Measurements from ENCODE around the gene RTL1. TPM values are rescaled to one million over a fixed set of nuclear protein-coding genes. Genes with fewer than 3 reads are reported as not detected.

The RTL1 gene
- polyA plus RNA-seq, 6 donors from 2014 or later, result not detected

- peaks cover 0 to 23% (median 23%) of the 10 kb centered on the region in 3 donors for H3K27me3 Mint-ChIP-seq
Measured at GRCh38 chr14:100840286-100841065, 63.0 kb downstream of the RTL1 start.

GRCh38 chr14:100839681-100840111 is 63.8 kb downstream of the RTL1 start:
- Mint-ChIP-seq H3K9me3 (peaks cover 0 to 1% (median 0%) of the 10 kb centered on the region in 7 donors), H3K4me1 (no peaks in the 10 kb centered on the region), H3K27ac (no peak overlapping the region), H3K27me3 (peaks cover 0 to 28% (median 27%) of the 10 kb centered on the region in 3 donors), H3K36me3 (no peaks in the 10 kb centered on the region), H3K4me3 (no peak overlapping the region)
- no peak for ATAC-seq (ENCODE audit: low read depth in 2 of 2)
- DNase-seq, result no peak

More at GRCh38 chr14:100840286-100841065, 63.0 kb downstream of the RTL1 start:
- H3K9me3 Mint-ChIP-seq, result peaks cover 0 to 1% (median 0%) of the 10 kb centered on the region in 7 donors
- no peak overlapping the region for H3K4me3 Mint-ChIP-seq
- H3K4me1 Mint-ChIP-seq, result no peaks in the 10 kb centered on the region
- no peaks in the 10 kb centered on the region for H3K36me3 Mint-ChIP-seq
- no peak for ATAC-seq (ENCODE audit: low read depth in 2 of 2)
- DNase-seq, result no peak
- no peak overlapping the region for H3K27ac Mint-ChIP-seq

GRCh38 chr14:100839315-100839585 is 64.3 kb downstream of the RTL1 start:
- DNase-seq (no peak), ATAC-seq (ENCODE audit: low read depth in 2 of 2) (no peak)
- Mint-ChIP-seq H3K27me3 (peaks cover 0 to 31% (median 28%) of the 10 kb centered on the region in 3 donors), H3K9me3 (peaks cover 0 to 1% (median 0%) of the 10 kb centered on the region in 7 donors), H3K36me3 (no peaks in the 10 kb centered on the region), H3K27ac (peak overlapping the region in 2 of 6 donors; percentile 52 to 69), H3K4me1 (no peaks in the 10 kb centered on the region), H3K4me3 (no peak overlapping the region)

- H3K4me3 Mint-ChIP-seq, result no peak overlapping the region
- DNase-seq (no peak), ATAC-seq (ENCODE audit: low read depth in 2 of 2) (no peak)
- H3K4me1 Mint-ChIP-seq, result no peaks in the 10 kb centered on the region
- H3K27me3 Mint-ChIP-seq, result peaks cover 2 to 32% (median 29%) of the 10 kb centered on the region in 3 donors
- peaks cover 0 to 1% (median 0%) of the 10 kb centered on the region in 7 donors for H3K9me3 Mint-ChIP-seq
- no peak overlapping the region for H3K27ac Mint-ChIP-seq
- H3K36me3 Mint-ChIP-seq, result no peaks in the 10 kb centered on the region
Measured at GRCh38 chr14:100838493-100839314, 64.8 kb downstream of the RTL1 start.

GRCh38 chr14:100837805-100838350 is 65.6 kb downstream of the RTL1 start:
- Mint-ChIP-seq H3K9me3 (peaks cover 0 to 1% (median 0%) of the 10 kb centered on the region in 7 donors), H3K27ac (no peak overlapping the region), H3K27me3 (peaks cover 7 to 37% (median 32%) of the 10 kb centered on the region in 3 donors), H3K4me3 (no peak overlapping the region), H3K36me3 (no peaks in the 10 kb centered on the region), H3K4me1 (no peaks in the 10 kb centered on the region)
- no peak for ATAC-seq (ENCODE audit: low read depth in 2 of 2)
- no peak for DNase-seq

GRCh38 chr14:100836941-100837804 is 66.3 kb downstream of the RTL1 start:
- Mint-ChIP-seq H3K4me1 (no peaks in the 10 kb centered on the region), H3K9me3 (peaks cover 0 to 1% (median 0%) of the 10 kb centered on the region in 7 donors)
- no peak for ATAC-seq (ENCODE audit: low read depth in 2 of 2)

GRCh38 chr14:100836311-100836805 is 67.2 kb downstream of the RTL1 start:
- no peak overlapping the region for H3K4me3 Mint-ChIP-seq
- H3K4me1 Mint-ChIP-seq, result no peaks in the 10 kb centered on the region
- H3K9me3 Mint-ChIP-seq, result peaks cover 0 to 1% (median 0%) of the 10 kb centered on the region in 7 donors
- DNase-seq (no peak), ATAC-seq (ENCODE audit: low read depth in 2 of 2) (no peak)
- H3K27ac Mint-ChIP-seq, result no peak overlapping the region
- H3K36me3 Mint-ChIP-seq, result no peaks in the 10 kb centered on the region
- H3K27me3 Mint-ChIP-seq, result peaks cover 7 to 51% (median 38%) of the 10 kb centered on the region in 3 donors

More at GRCh38 chr14:100836941-100837804, 66.3 kb downstream of the RTL1 start:
- Mint-ChIP-seq H3K36me3 (no peaks in the 10 kb centered on the region), H3K4me3 (peak overlapping the region in 1 of 8 donors; percentile 9), H3K27ac (no peak overlapping the region), H3K27me3 (peaks cover 7 to 43% (median 32%) of the 10 kb centered on the region in 3 donors)
- no peak for DNase-seq

GRCh38 chr14:100835548-100836310 is 67.8 kb downstream of the RTL1 start:
- H3K4me3 Mint-ChIP-seq, result no peak overlapping the region
- ATAC-seq (ENCODE audit: low read depth in 2 of 2), result no peak
- no peaks in the 10 kb centered on the region for H3K4me1 Mint-ChIP-seq

GRCh38 chr14:100834794-100835547 is 68.6 kb downstream of the RTL1 start:
- Mint-ChIP-seq H3K27ac (no peak overlapping the region), H3K4me1 (no peaks in the 10 kb centered on the region), H3K4me3 (no peak overlapping the region), H3K9me3 (peaks cover 0 to 3% (median 0%) of the 10 kb centered on the region in 7 donors), H3K27me3 (peaks cover 7 to 53% (median 39%) of the 10 kb centered on the region in 3 donors), H3K36me3 (no peaks in the 10 kb centered on the region)
- ATAC-seq (ENCODE audit: low read depth in 2 of 2) (no peak), DNase-seq (no peak)

More at GRCh38 chr14:100835548-100836310, 67.8 kb downstream of the RTL1 start:
- Mint-ChIP-seq H3K9me3 (peaks cover 0 to 3% (median 0%) of the 10 kb centered on the region in 7 donors), H3K36me3 (no peaks in the 10 kb centered on the region), H3K27me3 (peaks cover 7 to 52% (median 38%) of the 10 kb centered on the region in 3 donors), H3K27ac (no peak overlapping the region)
- no peak for DNase-seq

GRCh38 chr14:100834082-100834793 is 69.3 kb downstream of the RTL1 start:
- no peak overlapping the region for H3K4me3 Mint-ChIP-seq
- peaks cover 0 to 8% (median 0%) of the 10 kb centered on the region in 7 donors for H3K9me3 Mint-ChIP-seq
- peaks cover 7 to 60% (median 46%) of the 10 kb centered on the region in 3 donors for H3K27me3 Mint-ChIP-seq
- DNase-seq, result no peak
- H3K27ac Mint-ChIP-seq, result no peak overlapping the region
- no peaks in the 10 kb centered on the region for H3K4me1 Mint-ChIP-seq
- ATAC-seq (ENCODE audit: low read depth in 2 of 2), result no peak
- H3K36me3 Mint-ChIP-seq, result no peaks in the 10 kb centered on the region

- DNase-seq (no peak), ATAC-seq (ENCODE audit: low read depth in 2 of 2) (no peak)
- Mint-ChIP-seq H3K4me1 (no peaks in the 10 kb centered on the region), H3K27me3 (peaks cover 7 to 60% (median 53%) of the 10 kb centered on the region in 3 donors), H3K27ac (no peak overlapping the region), H3K36me3 (peaks cover 0 to 9% of the 10 kb centered on the region in 2 donors), H3K4me3 (no peak overlapping the region), H3K9me3 (peaks cover 3 to 19% (median 6%) of the 10 kb centered on the region in 7 donors)
Measured at GRCh38 chr14:100832311-100832960, 71.1 kb downstream of the RTL1 start.

Data from naive B cell (primary cell).